HEK293 (cell line): Measurements from ENCODE around the gene S100PBP.

Experiments used
- CTCF ChIA-PET: fragments of 350-600 bp; formaldehyde crosslinking; extraction: SDS; loops from one replicate; lab custom pipeline; 2021; ENCODE audit warnings: antibody characterized with exemption; lab: Yijun Ruan, JAX
- POLR2A ChIA-PET: fragments of 300-600 bp; formaldehyde crosslinking; extraction: SDS; loops from one replicate; lab custom pipeline; 2020; ENCODE audit warnings: antibody characterized with exemption, inconsistent platforms; lab: Yijun Ruan, JAX
- H3K27ac ChIP-seq: fragments of 200-500 bp; sonication (Bioruptor generic); 2 replicates; pipeline ENCODE4 v1.5.1; 2014; ENCODE audit warnings: low read depth, low read length, control low read depth, inconsistent platforms; ENCODE audit errors: extremely low read depth
- H3K36me3 ChIP-seq, 2 experiments: fragments of 200-500 bp in 1 of 2; sonication (Bioruptor generic) in 1 of 2; 1 replicate in 1 of 2; 2 replicates in 1 of 2; pipeline ENCODE4 v1.5.1; 2014 to 2017; ENCODE audit warnings: inconsistent platforms in 2 of 2, low read length in 2 of 2; ENCODE audit not compliant: control insufficient read depth in 2 of 2, insufficient read depth in 1 of 2
- H3K4me1 ChIP-seq: fragments of 200-500 bp; sonication (Bioruptor generic); 2 replicates; pipeline ENCODE4 v1.5.1; 2014; ENCODE audit warnings: mild to moderate bottlenecking, low read length, inconsistent platforms; ENCODE audit not compliant: control insufficient read depth, insufficient read depth
- H3K4me3 ChIP-seq: 2 replicates; pipeline ENCODE4 v1.5.1; 2011; ENCODE audit warnings: low read depth, mild to moderate bottlenecking, control low read depth, low read length, moderate library complexity
- H3K9me3 ChIP-seq: fragments of 200-500 bp; sonication (Bioruptor generic); 2 replicates; pipeline ENCODE4 v1.5.1; 2014; ENCODE audit warnings: low read depth, low read length, inconsistent platforms; ENCODE audit not compliant: control insufficient read depth, insufficient read depth
- FEZF1 ChIP-seq: fragments of 450-650 bp; formaldehyde crosslinking; IDR thresholded peaks from 2 replicates; pipeline ENCODE4 v1.5.1; 2016; ENCODE audit warnings: missing biosample characterization, missing genetic modification characterization
- GLI4 ChIP-seq: fragments of 450-650 bp; formaldehyde crosslinking; IDR thresholded peaks from 2 replicates; pipeline ENCODE4 v1.5.1; 2016; ENCODE audit warnings: missing biosample characterization, missing genetic modification characterization
- GLIS2 ChIP-seq: fragments of 450-650 bp; formaldehyde crosslinking; IDR thresholded peaks from 2 replicates; pipeline ENCODE4 v1.5.1; 2016; ENCODE audit warnings: missing biosample characterization, missing genetic modification characterization
- MEIS1 ChIP-seq: sonication (generic); formaldehyde crosslinking; IDR thresholded peaks from 2 replicates; pipeline ENCODE4 v1.8.1; 2022; ENCODE audit warnings: missing genetic modification reagents, mild to moderate bottlenecking, borderline replicate concordance
- PRDM4 ChIP-seq: fragments of 450-650 bp; formaldehyde crosslinking; IDR thresholded peaks from 2 replicates; pipeline ENCODE4 v1.5.1; 2017; ENCODE audit warnings: missing biosample characterization, missing genetic modification characterization
- SCRT2 ChIP-seq: fragments of 450-650 bp; formaldehyde crosslinking; IDR thresholded peaks from 2 replicates; pipeline ENCODE4 v1.5.1; 2016; ENCODE audit warnings: missing biosample characterization, missing genetic modification characterization
- TCF7L2 ChIP-seq: IDR thresholded peaks from 2 replicates; pipeline ENCODE4 v1.6.1; 2011; ENCODE audit warnings: low read depth, mild to moderate bottlenecking, inconsistent platforms, low read length, moderate library complexity, borderline replicate concordance
- ZBTB8A ChIP-seq: fragments of 450-650 bp; formaldehyde crosslinking; IDR thresholded peaks from 2 replicates; pipeline ENCODE4 v1.5.1; 2016; ENCODE audit warnings: missing biosample characterization, missing genetic modification characterization
- ZFP37 ChIP-seq: fragments of 450-650 bp; formaldehyde crosslinking; IDR thresholded peaks from 2 replicates; pipeline ENCODE4 v1.5.1; 2016; ENCODE audit warnings: missing biosample characterization, missing genetic modification characterization
- ZNF174 ChIP-seq: fragments of 450-650 bp; formaldehyde crosslinking; IDR thresholded peaks from 2 replicates; pipeline ENCODE4 v1.5.0; 2017; ENCODE audit warnings: missing biosample characterization, mild to moderate bottlenecking, missing genetic modification characterization
- ZNF175 ChIP-seq: fragments of 450-650 bp; formaldehyde crosslinking; IDR thresholded peaks from 2 replicates; pipeline ENCODE4 v1.5.1; 2016; ENCODE audit warnings: missing biosample characterization, missing genetic modification characterization
- ZNF2 ChIP-seq: fragments of 450-650 bp; formaldehyde crosslinking; IDR thresholded peaks from 2 replicates; pipeline ENCODE4 v1.5.1; 2016; ENCODE audit warnings: missing biosample characterization, missing genetic modification characterization
- ZNF274 ChIP-seq, 2 experiments: fragments of 200-500 bp in 1 of 2; fragments of 450-650 bp in 1 of 2; sonication (Bioruptor generic) in 1 of 2; formaldehyde crosslinking in 1 of 2; IDR thresholded peaks; 2 replicates each; pipeline versions ENCODE4 v1.5.1 to v1.6.1; 2014 to 2016; ENCODE audit warnings: borderline replicate concordance in 1 of 2, inconsistent platforms in 1 of 2, low read length in 1 of 2, missing biosample characterization in 1 of 2, missing genetic modification characterization in 1 of 2
- ZNF292 ChIP-seq: fragments of 450-650 bp; formaldehyde crosslinking; IDR thresholded peaks from 2 replicates; pipeline ENCODE4 v1.5.1; 2016; ENCODE audit warnings: low read depth, missing biosample characterization, missing genetic modification characterization, borderline replicate concordance
- ZNF311 ChIP-seq: fragments of 450-650 bp; formaldehyde crosslinking; IDR thresholded peaks from 2 replicates; pipeline ENCODE4 v1.5.1; 2017; ENCODE audit warnings: missing biosample characterization, missing genetic modification characterization, borderline replicate concordance
- ZNF341 ChIP-seq: fragments of 450-650 bp; formaldehyde crosslinking; IDR thresholded peaks from 2 replicates; pipeline ENCODE4; 2016; ENCODE audit warnings: low read depth, missing biosample characterization, missing genetic modification characterization
- ZNF366 ChIP-seq: fragments of 450-650 bp; formaldehyde crosslinking; conservative IDR thresholded peaks from 2 replicates; pipeline ENCODE4 v1.5.1; 2016; ENCODE audit warnings: missing biosample characterization, missing genetic modification characterization
- ZNF529 ChIP-seq: fragments of 450-650 bp; formaldehyde crosslinking; IDR thresholded peaks from 2 replicates; pipeline ENCODE4 v1.5.1; 2017; ENCODE audit warnings: missing genetic modification characterization, missing biosample characterization; ENCODE audit not compliant: insufficient replicate concordance
- ZNF626 ChIP-seq: fragments of 450-650 bp; sonication (Bioruptor Pico); formaldehyde crosslinking; IDR thresholded peaks from 2 replicates; pipeline ENCODE4 v1.5.1; 2018; ENCODE audit warnings: missing biosample characterization, missing genetic modification characterization, inconsistent platforms
- ZNF654 ChIP-seq: fragments of 450-650 bp; formaldehyde crosslinking; IDR thresholded peaks from 2 replicates; pipeline ENCODE4 v1.5.1; 2016; ENCODE audit warnings: low read depth, missing biosample characterization, missing genetic modification characterization
- ZNF670 ChIP-seq: fragments of 450-650 bp; formaldehyde crosslinking; IDR thresholded peaks from 2 replicates; pipeline ENCODE4 v1.5.1; 2016; ENCODE audit warnings: missing biosample characterization, missing genetic modification characterization, low read depth
- ZNF830 ChIP-seq: fragments of 450-650 bp; IDR thresholded peaks from 2 replicates; pipeline ENCODE4 v1.5.0; 2018; ENCODE audit warnings: missing biosample characterization, missing genetic modification characterization, low read depth, mild to moderate bottlenecking, moderate library complexity
- ZNF837 ChIP-seq: fragments of 450-650 bp; formaldehyde crosslinking; IDR thresholded peaks from 2 replicates; pipeline ENCODE4 v1.5.1; 2016; ENCODE audit warnings: missing biosample characterization, missing genetic modification characterization
- ZSCAN16 ChIP-seq: fragments of 450-650 bp; formaldehyde crosslinking; IDR thresholded peaks from 2 replicates; pipeline ENCODE4 v1.5.1; 2016; ENCODE audit warnings: missing biosample characterization, missing genetic modification characterization
- TF ChIP-seq, protein P1 (sequence below): fragments of 450-650 bp; formaldehyde crosslinking; IDR thresholded peaks from 2 replicates; pipeline ENCODE4 v1.5.1; 2016; ENCODE audit warnings: missing biosample characterization, missing genetic modification characterization
- TF ChIP-seq, protein P2 (sequence below): fragments of 450-650 bp; formaldehyde crosslinking; IDR thresholded peaks from 2 replicates; pipeline ENCODE4 v1.5.1; 2016; ENCODE audit warnings: missing biosample characterization, missing genetic modification characterization, low read depth

Gene S100PBP

GRCh38 chr1:32783851-32784250, 33.6 kb upstream of the S100PBP start:
- POLR2A ChIA-PET: interaction anchor here (1.4 kb wide), 1 partner anchor 10 kb away, joined by 9 read pairs; no protein-coding TSS in a partner anchor
- CTCF ChIA-PET: interaction anchor here (0.6 to 3.3 kb wide), 3 partner anchors 72 to 1485 kb away, joined by 3 to 16 read pairs (median 3); no protein-coding TSS in a partner anchor

GRCh38 chr1:32784817-32785216, 32.6 kb upstream of the S100PBP start:
- Histone ChIP-seq H3K36me3 (peaks cover 55 to 93% of the 10 kb centered on the region in 2 experiments), H3K27ac (no peak overlapping the region), H3K9me3 (no peaks in the 10 kb centered on the region), H3K4me1 (no peaks in the 10 kb centered on the region), H3K4me3 (no peak overlapping the region)
- ChIA-PET POLR2A (no interaction called here), CTCF (interaction anchor here (0.7 to 3.3 kb wide), 2 partner anchors 73 to 117 kb away, joined by 3 to 16 read pairs; no protein-coding TSS in a partner anchor)
- TF ChIP-seq ZBTB8A (tag by site-specific recombination) (no peak), ZNF626 (tag by site-specific recombination) (no peak), SCRT2 (tag by site-specific recombination) (no peak), ZNF366 (tag by site-specific recombination) (no peak), ZNF175 (tag by site-specific recombination) (no peak), PRDM4 (tag by site-specific recombination) (no peak), ZNF670 (no peak), ZNF292 (tag by site-specific recombination) (no peak)

More at GRCh38 chr1:32783851-32784250, 33.6 kb upstream of the S100PBP start:
- Histone ChIP-seq H3K9me3 (no peaks in the 10 kb centered on the region), H3K4me3 (no peak overlapping the region), H3K27ac (no peak overlapping the region), H3K4me1 (no peaks in the 10 kb centered on the region)
- TF ChIP-seq ZNF274 (IDR thresholded peaks at IDR 0.05; ENCODE audit: low read length): no peak
- no peak for TF ChIP-seq ZNF274 (tag by site-specific recombination; IDR thresholded peaks at IDR 0.05; ENCODE audit: borderline replicate concordance)
- no peak for TF ChIP-seq MEIS1
- no peak for TF ChIP-seq ZNF174 (tag by site-specific recombination)
- TF ChIP-seq ZNF830 (tag by site-specific recombination): no peak
- TF ChIP-seq ZNF311 (tag by site-specific recombination): no peak
- no peak for TF ChIP-seq GLIS2 (tag by site-specific recombination)
- no peak for TF ChIP-seq ZFP37 (tag by site-specific recombination)
- TF ChIP-seq, all 188 proteins: peak for 0
- H3K36me3 ChIP-seq: peaks cover 50 to 95% of the 10 kb centered on the region in 2 experiments

DNA sequence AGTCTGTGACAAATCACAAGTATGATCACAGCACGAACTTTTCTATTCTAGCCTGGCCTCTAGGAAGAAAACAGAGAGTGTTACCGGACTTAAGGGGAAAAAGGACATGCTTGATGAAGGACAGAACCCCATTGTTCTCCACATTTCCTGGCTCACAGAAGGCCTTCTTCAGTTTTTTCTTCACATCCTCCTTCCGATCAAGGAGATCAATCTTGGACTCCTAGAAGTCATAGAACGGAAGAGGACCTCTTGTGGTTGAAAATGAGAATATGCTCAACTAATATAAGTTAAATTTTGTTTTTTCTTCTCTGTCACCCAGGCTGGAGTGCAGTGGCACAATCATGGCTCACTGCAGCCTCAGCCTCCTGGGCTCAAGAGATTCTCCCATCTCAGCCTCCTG, 30.6 kb upstream of the S100PBP start:
- no peak overlapping the region for H3K4me3 ChIP-seq
- TF ChIP-seq ZNF341: no peak
- no peak for TF ChIP-seq MEIS1
- TF ChIP-seq ZNF626 (tag by site-specific recombination): no peak
- TF ChIP-seq FEZF1: no peak
- no peak for TF ChIP-seq TCF7L2
- TF ChIP-seq ZNF2 (tag by site-specific recombination): no peak
- TF ChIP-seq ZNF529 (tag by site-specific recombination): no peak
- TF ChIP-seq, protein P1, sequence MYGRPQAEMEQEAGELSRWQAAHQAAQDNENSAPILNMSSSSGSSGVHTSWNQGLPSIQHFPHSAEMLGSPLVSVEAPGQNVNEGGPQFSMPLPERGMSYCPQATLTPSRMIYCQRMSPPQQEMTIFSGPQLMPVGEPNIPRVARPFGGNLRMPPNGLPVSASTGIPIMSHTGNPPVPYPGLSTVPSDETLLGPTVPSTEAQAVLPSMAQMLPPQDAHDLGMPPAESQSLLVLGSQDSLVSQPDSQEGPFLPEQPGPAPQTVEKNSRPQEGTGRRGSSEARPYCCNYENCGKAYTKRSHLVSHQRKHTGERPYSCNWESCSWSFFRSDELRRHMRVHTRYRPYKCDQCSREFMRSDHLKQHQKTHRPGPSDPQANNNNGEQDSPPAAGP: no peak
- TF ChIP-seq, protein P2, sequence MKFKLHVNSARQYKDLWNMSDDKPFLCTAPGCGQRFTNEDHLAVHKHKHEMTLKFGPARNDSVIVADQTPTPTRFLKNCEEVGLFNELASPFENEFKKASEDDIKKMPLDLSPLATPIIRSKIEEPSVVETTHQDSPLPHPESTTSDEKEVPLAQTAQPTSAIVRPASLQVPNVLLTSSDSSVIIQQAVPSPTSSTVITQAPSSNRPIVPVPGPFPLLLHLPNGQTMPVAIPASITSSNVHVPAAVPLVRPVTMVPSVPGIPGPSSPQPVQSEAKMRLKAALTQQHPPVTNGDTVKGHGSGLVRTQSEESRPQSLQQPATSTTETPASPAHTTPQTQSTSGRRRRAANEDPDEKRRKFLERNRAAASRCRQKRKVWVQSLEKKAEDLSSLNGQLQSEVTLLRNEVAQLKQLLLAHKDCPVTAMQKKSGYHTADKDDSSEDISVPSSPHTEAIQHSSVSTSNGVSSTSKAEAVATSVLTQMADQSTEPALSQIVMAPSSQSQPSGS: no peak
- no peak for TF ChIP-seq ZNF837 (tag by site-specific recombination)
- TF ChIP-seq ZSCAN16 (tag by site-specific recombination): no peak
- no peak for TF ChIP-seq GLI4 (tag by site-specific recombination)
- TF ChIP-seq ZNF654 (tag by site-specific recombination): no peak
- no peak overlapping the region for H3K27ac ChIP-seq
- no peaks in the 10 kb centered on the region for H3K9me3 ChIP-seq
- H3K4me1 ChIP-seq: no peaks in the 10 kb centered on the region
- peaks cover 56 to 89% of the 10 kb centered on the region in 2 experiments for H3K36me3 ChIP-seq
- POLR2A ChIA-PET: no interaction called here
- CTCF ChIA-PET: interaction anchor here (0.7 to 1.7 kb wide), 4 partner anchors 14 to 314 kb away, joined by 3 to 12 read pairs (median 4); no protein-coding TSS in a partner anchor
